Uterus (tissue), 2 donors: Measurements from ENCODE around the gene GADD45G.

Source experiments
- CTCF ChIP-seq, 4 experiments: fragments of 200-600 bp in 2 of 4; fragments of 450-650 bp in 2 of 4; sonication (generic) in 2 of 4; IDR thresholded peaks; one replicate each; pipeline ENCODE4 v1.5.1; 2016 to 2019; ENCODE audit warnings: antibody characterized with exemption in 4 of 4, mild to moderate bottlenecking in 2 of 4, moderate library complexity in 1 of 4
- POLR2A ChIP-seq, 2 donors: fragments of 450-650 bp; IDR thresholded peaks; one replicate each; pipeline ENCODE4 v1.6.1; 2016; ENCODE audit warnings: antibody characterized with exemption in 2 of 2, mild to moderate bottlenecking in 1 of 2, moderate library complexity in 1 of 2

GRCh38 chr9:89601306-89601705, 3.5 kb upstream of the GADD45G start:
- TF ChIP-seq CTCF (IDR thresholded peaks at IDR 0.05) (no peak), POLR2A (IDR thresholded peaks at IDR 0.05) (no peak)
